BLaER1 (cell line): ENCODE measurements around the gene PRR32.
"Not testable (repeated sequence)": the region's sequence is repeated elsewhere in the genome, so short reads cannot be mapped to it uniquely, and the experiment has no call there.

Source experiments
- H3K27ac ChIP-seq: shearing (Covaris generic); formaldehyde crosslinking; 2 replicates; pipeline ENCODE4 v1.8.1; 2022
- H3K27me3 ChIP-seq: shearing (Covaris generic); formaldehyde crosslinking; 2 replicates; pipeline ENCODE4 v1.8.1; 2022
- H3K36me3 ChIP-seq: shearing (Covaris generic); formaldehyde crosslinking; 2 replicates; pipeline ENCODE4 v1.8.1; 2022
- H3K4me1 ChIP-seq: shearing (Covaris generic); formaldehyde crosslinking; 2 replicates; pipeline ENCODE4 v1.8.1; 2022
- H3K4me2 ChIP-seq: shearing (Covaris generic); formaldehyde crosslinking; 2 replicates; pipeline ENCODE4 v1.8.1; 2022
- H3K4me3 ChIP-seq: shearing (Covaris generic); formaldehyde crosslinking; 2 replicates; pipeline ENCODE4 v1.8.1; 2022
- H3K9ac ChIP-seq: shearing (Covaris generic); formaldehyde crosslinking; 2 replicates; pipeline ENCODE4 v1.8.1; 2022
- H3K9me3 ChIP-seq: shearing (Covaris generic); formaldehyde crosslinking; 2 replicates; pipeline ENCODE4 v1.8.1; 2022
- H4K20me1 ChIP-seq: shearing (Covaris generic); formaldehyde crosslinking; 2 replicates; pipeline ENCODE4 v1.8.1; 2022
- Cebpa-rat ChIP-seq: shearing (Covaris generic); IDR thresholded peaks from 2 replicates; pipeline ENCODE4 v1.8.1; 2022

The PRR32 gene, protein sequence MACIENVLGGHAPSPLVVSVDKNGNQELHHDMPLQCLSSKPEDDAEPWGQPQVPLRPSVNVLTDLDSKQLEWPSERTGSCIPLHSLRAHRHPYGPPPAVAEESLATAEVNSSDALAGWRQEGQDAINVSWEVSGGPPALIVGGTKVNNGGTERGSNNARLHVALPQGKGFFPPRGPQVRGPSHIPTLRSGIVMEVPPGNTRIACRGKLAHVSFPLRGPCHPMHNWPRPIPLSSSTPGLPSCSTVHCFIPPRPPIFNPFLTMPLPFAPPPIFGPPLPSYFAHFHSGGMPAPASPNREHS

GRCh38 chrX:126819429-126819828 lies at the start of gene PRR32:
PRR32 (plus strand) TSS chrX:126819729; CDS start chrX:126819844, 115 bp downstream.
- Histone ChIP-seq H4K20me1 (peaks cover 6% of the 10 kb centered on the region; the same call in 1 of the 2 replicates), H3K9ac (no peak within 1 kb of the TSS), H3K27me3 (peaks cover 89% of the 10 kb centered on the region), H3K36me3 (no peaks in the 10 kb centered on the region), H3K9me3 (no peaks in the 10 kb centered on the region), H3K27ac (no peak within 1 kb of the TSS), H3K4me3 (no peak within 1 kb of the TSS), H3K4me2 (no peak within 1 kb of the TSS), H3K4me1 (no peaks in the 10 kb centered on the region)
- no peak for TF ChIP-seq Cebpa-rat

DNA sequence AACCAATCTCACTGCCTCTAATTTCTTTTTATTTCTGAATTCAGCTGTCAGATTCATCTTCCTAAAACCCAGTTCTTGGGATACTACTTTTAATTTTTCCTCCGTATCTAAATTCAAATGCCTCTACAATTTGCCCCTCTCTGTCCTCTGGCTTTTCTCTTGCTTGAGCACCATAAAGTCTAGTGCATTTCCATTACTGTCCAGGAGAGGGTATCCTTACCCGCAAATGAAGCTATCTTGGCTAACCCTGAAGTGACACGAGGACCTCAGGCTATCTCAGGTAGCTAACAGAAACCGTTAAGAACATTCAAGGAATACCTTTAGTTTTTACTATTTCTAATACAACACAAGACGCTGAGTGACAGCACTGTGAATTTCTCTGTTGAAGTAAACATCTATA lies 49.4 kb upstream of the PRR32 start:
- no peak for TF ChIP-seq Cebpa-rat
- Histone ChIP-seq H3K27me3 (peaks cover 40% of the 10 kb centered on the region), H3K4me2 (no peak overlapping the region), H3K27ac (no peak overlapping the region), H3K9ac (no peak overlapping the region), H4K20me1 (peaks cover 3% of the 10 kb centered on the region; the same call in 1 of the 2 replicates), H3K36me3 (no peaks in the 10 kb centered on the region), H3K4me1 (no peaks in the 10 kb centered on the region), H3K9me3 (peaks cover 8% of the 10 kb centered on the region; the same call in 1 of the 2 replicates), H3K4me3 (no peak overlapping the region)

DNA sequence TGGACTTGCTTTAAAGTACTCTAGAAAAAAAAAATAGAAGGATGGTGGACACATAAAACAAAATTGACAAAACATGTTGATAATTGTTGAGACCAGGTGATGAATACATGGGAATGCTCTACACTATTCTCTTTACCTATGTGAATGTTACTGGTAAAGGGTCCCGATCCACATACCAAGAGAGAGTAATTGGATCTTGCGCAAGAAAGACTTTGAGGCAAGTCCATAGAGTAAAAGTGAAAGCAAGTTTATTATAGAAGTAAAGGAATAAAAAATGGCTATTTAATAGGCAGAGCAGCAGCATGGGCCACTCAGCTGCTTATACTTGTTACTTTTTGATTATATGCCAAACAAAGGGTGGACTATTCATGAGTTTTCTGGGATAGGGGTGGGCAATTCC lies 34.0 kb upstream of the PRR32 start:
- H3K9ac ChIP-seq, result no peak overlapping the region
- H3K4me1 ChIP-seq, result no peaks in the 10 kb centered on the region
- peak; percentile 18; the same call in 1 of the 2 replicates for TF ChIP-seq Cebpa-rat
- H3K9me3 ChIP-seq, result no peaks in the 10 kb centered on the region
- H3K4me3 ChIP-seq, result no peak overlapping the region
- H3K27ac ChIP-seq, result no peak overlapping the region
- H3K36me3 ChIP-seq, result no peaks in the 10 kb centered on the region
- H3K4me2 ChIP-seq, result no peak overlapping the region
- H4K20me1 ChIP-seq, result no peaks in the 10 kb centered on the region
- peaks cover 79% of the 10 kb centered on the region for H3K27me3 ChIP-seq

GRCh38 chrX:126799059-126799458 lies 20.5 kb upstream of the PRR32 start:
- Histone ChIP-seq H3K27ac (no peak overlapping the region), H3K9me3 (no peaks in the 10 kb centered on the region), H3K27me3 (peaks cover 41% of the 10 kb centered on the region), H3K9ac (no peak overlapping the region), H4K20me1 (no peaks in the 10 kb centered on the region), H3K4me2 (no peak overlapping the region), H3K4me1 (no peaks in the 10 kb centered on the region), H3K36me3 (no peaks in the 10 kb centered on the region), H3K4me3 (no peak overlapping the region)
- no peak for TF ChIP-seq Cebpa-rat

GRCh38 chrX:126806784-126807183 lies 12.7 kb upstream of the PRR32 start:
- H3K27ac ChIP-seq, H3K36me3 ChIP-seq, H3K4me3 ChIP-seq, H3K27me3 ChIP-seq, H3K4me2 ChIP-seq, H4K20me1 ChIP-seq, H3K4me1 ChIP-seq, H3K9ac ChIP-seq: not testable (repeated sequence)
- H3K9me3 ChIP-seq, result peaks cover 20% of the 10 kb centered on the region

- no peak overlapping the region for H3K4me2 ChIP-seq
- TF ChIP-seq Cebpa-rat, result no peak
- H3K27me3 ChIP-seq, result peaks cover 69% of the 10 kb centered on the region
- peaks cover 3% of the 10 kb centered on the region; the same call in 1 of the 2 replicates for H4K20me1 ChIP-seq
- no peak overlapping the region for H3K9ac ChIP-seq
- no peaks in the 10 kb centered on the region for H3K36me3 ChIP-seq
- H3K4me3 ChIP-seq, result no peak overlapping the region
- H3K9me3 ChIP-seq, result no peaks in the 10 kb centered on the region
- no peaks in the 10 kb centered on the region for H3K4me1 ChIP-seq
- H3K27ac ChIP-seq, result no peak overlapping the region
Observed at GRCh38 chrX:126815806-126816205, 3.7 kb upstream of the PRR32 start.

- H3K9me3 ChIP-seq, result no peaks in the 10 kb centered on the region
- H3K4me3 ChIP-seq, result no peak overlapping the region
- H3K27me3 ChIP-seq, result peaks cover 87% of the 10 kb centered on the region
- H4K20me1 ChIP-seq, result peaks cover 12% of the 10 kb centered on the region; the same call in 1 of the 2 replicates
- no peak overlapping the region for H3K9ac ChIP-seq
- no peak overlapping the region for H3K27ac ChIP-seq
- no peaks in the 10 kb centered on the region for H3K4me1 ChIP-seq
- TF ChIP-seq Cebpa-rat, result no peak
- H3K4me2 ChIP-seq, result no peak overlapping the region
- H3K36me3 ChIP-seq, result no peaks in the 10 kb centered on the region
Observed at GRCh38 chrX:126820700-126821420, 1.3 kb downstream of the PRR32 start.

DNA sequence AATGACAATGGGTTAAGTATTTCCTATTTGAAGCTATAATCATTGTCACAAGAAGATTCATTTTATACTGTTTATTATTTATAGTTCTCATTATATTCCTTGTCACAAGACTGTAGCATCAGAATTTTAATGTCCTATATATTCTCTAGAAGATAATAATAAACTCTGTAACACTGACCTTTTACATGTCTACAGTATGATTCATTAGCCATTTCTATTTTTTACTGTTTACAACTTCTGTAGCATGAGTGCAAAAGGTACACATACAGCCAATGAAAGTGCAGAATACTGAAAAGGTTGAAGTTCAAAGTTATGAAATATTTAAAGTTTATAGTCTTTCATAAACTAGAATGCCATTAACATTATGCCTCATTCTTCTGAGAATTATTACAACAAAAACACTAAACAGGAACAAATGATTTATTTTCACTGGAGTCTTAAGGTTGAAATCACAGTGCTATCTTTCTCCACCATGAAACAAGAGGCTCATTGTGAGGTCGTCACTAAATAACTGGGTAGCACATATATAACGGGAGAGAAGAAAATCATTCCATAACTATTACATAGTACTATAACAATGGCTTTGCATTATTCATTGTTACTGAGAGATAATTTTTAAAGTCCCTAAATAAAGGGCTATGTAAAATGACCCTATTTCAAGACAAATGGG lies 4.9 kb downstream of the PRR32 start:
- Histone ChIP-seq H3K4me1 (no peaks in the 10 kb centered on the region), H4K20me1 (peaks cover 12% of the 10 kb centered on the region; the same call in 1 of the 2 replicates), H3K36me3 (no peaks in the 10 kb centered on the region), H3K9ac (no peak overlapping the region), H3K27ac (no peak overlapping the region), H3K4me3 (no peak overlapping the region), H3K27me3 (peaks cover 75% of the 10 kb centered on the region), H3K9me3 (no peaks in the 10 kb centered on the region), H3K4me2 (no peak overlapping the region)
- no peak for TF ChIP-seq Cebpa-rat

DNA sequence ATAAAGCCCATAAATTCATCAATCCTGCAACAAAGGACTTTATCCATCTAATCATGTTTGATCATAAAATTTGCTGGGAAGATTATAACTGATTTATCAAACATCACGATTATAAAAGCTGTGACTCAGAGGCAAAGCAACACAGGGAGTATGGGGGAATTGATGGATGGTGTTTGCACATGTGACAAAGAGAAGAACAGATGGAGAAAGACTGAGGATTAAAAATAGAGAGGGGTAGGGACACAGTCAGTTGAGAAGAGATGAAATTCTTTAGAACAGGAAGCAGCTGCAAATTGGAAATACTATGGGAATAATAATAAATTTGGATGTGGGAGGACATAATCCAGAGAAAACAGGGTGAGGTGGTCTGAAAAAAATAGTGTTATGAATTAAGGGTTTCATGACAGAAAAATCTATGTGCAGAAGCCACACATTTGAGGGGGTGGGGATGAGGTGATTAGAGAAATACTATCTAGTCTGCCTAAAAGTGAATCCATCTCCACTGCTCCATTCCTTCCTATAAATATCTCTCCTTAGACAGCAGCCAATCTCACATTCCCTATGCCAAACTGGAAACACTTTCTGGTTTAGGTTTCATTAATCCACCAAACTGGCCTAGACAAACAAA lies 6.2 kb downstream of the PRR32 start:
- TF ChIP-seq Cebpa-rat, result no peak
- H3K4me2 ChIP-seq, result no peak overlapping the region
- no peak overlapping the region for H3K9ac ChIP-seq
- H4K20me1 ChIP-seq, result peaks cover 10% of the 10 kb centered on the region; the same call in 1 of the 2 replicates
- peaks cover 77% of the 10 kb centered on the region for H3K27me3 ChIP-seq
- no peaks in the 10 kb centered on the region for H3K4me1 ChIP-seq
- no peak overlapping the region for H3K27ac ChIP-seq
- H3K36me3 ChIP-seq, result no peaks in the 10 kb centered on the region
- H3K9me3 ChIP-seq, result no peaks in the 10 kb centered on the region
- no peak overlapping the region for H3K4me3 ChIP-seq
